Type B pancreatic cell (in vitro differentiated cells): Measurements from ENCODE around the gene SMAGP. TPM values are rescaled to one million over a fixed set of nuclear protein-coding genes. Genes with fewer than 3 reads are reported as not detected.
"Not testable (repeated sequence)": the region's sequence is repeated elsewhere in the genome, so short reads cannot be mapped to it uniquely, and the experiment has no call there.

ENCODE experiments used
- DNase-seq: peaks from one replicate; pipeline ENCODE4 v3.0.0; 2021; ENCODE audit warnings: mixed read lengths; ENCODE audit not compliant: unreplicated experiment; ENCODE audit errors: extremely low spot score
- H3K27ac Mint-ChIP-seq: 2 replicates; pipeline ENCODE4 v1.8.0; 2021; ENCODE audit warnings: mild to moderate bottlenecking, mixed read lengths
- H3K27me3 Mint-ChIP-seq: 2 replicates; pipeline ENCODE4 v1.8.0; 2021; ENCODE audit warnings: mixed read lengths
- H3K36me3 Mint-ChIP-seq: 2 replicates; pipeline ENCODE4 v1.8.0; 2021; ENCODE audit warnings: mixed read lengths
- H3K4me1 Mint-ChIP-seq: one replicate; pipeline ENCODE4 v1.8.0; 2021; ENCODE audit warnings: mixed read lengths; ENCODE audit not compliant: unreplicated experiment
- H3K4me3 Mint-ChIP-seq: 2 replicates; pipeline ENCODE4 v1.8.0; 2021; ENCODE audit warnings: mild to moderate bottlenecking, mixed read lengths
- H3K9me3 Mint-ChIP-seq: 2 replicates; pipeline ENCODE4 v1.8.0; 2021; ENCODE audit warnings: mixed read lengths
- CTCF ChIP-seq: fragments of 200-600 bp; sonication (generic); conservative IDR thresholded peaks from 2 replicates; pipeline ENCODE4 v1.5.0; 2021; ENCODE audit warnings: antibody characterized with exemption, mild to moderate bottlenecking
- total RNA-seq: library from RNA; stranded (reverse); gene quantifications from 2 replicates; pipeline ENCODE4 v1.2.1, GENCODE V29; 2021; ENCODE audit warnings: low replicate concordance

The SMAGP gene
- total RNA-seq, 1 donor from 2014 or later: 35.5 TPM

DNA sequence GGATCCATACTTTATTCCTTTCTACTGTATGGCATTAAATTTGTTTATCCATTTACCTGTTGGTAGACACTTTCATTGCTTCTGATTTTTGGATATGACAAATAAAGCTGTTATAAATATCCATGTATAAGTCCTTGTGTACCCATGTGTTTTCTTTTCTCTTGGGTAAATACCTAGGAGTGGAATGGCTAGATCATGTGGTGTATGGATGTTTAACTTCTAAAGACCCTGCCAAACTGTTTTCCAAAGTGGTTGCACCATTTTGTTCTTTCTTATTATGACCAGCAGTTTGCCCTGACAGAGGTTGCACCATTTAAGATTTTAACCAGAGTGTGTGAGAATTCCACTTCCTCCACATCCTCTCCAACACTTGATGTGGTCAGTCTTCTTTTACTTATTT, 37.6 kb downstream of the SMAGP start:
- no peak overlapping the region for H3K4me3 Mint-ChIP-seq
- no peak overlapping the region for H3K27ac Mint-ChIP-seq
- H3K9me3 Mint-ChIP-seq: no peaks in the 10 kb centered on the region
- TF ChIP-seq CTCF: no peak
- DNase-seq: no peak
- H3K4me1 Mint-ChIP-seq: no peaks in the 10 kb centered on the region
- H3K36me3 Mint-ChIP-seq: no peaks in the 10 kb centered on the region
- no peaks in the 10 kb centered on the region for H3K27me3 Mint-ChIP-seq

- TF ChIP-seq CTCF: no peak
- no peak overlapping the region for H3K4me3 Mint-ChIP-seq
- H3K4me1 Mint-ChIP-seq: peaks cover 5% of the 10 kb centered on the region
- no peaks in the 10 kb centered on the region for H3K9me3 Mint-ChIP-seq
- H3K27ac Mint-ChIP-seq: no peak overlapping the region
- H3K36me3 Mint-ChIP-seq: no peaks in the 10 kb centered on the region
- DNase-seq: no peak
- H3K27me3 Mint-ChIP-seq: no peaks in the 10 kb centered on the region
Measured at GRCh38 chr12:51229116-51229809, 41.0 kb downstream of the SMAGP start.

GRCh38 chr12:51227962-51228361, 42.3 kb downstream of the SMAGP start:
- peaks cover 5% of the 10 kb centered on the region for H3K4me1 Mint-ChIP-seq
- TF ChIP-seq CTCF: no peak
- no peak overlapping the region for H3K27ac Mint-ChIP-seq
- H3K27me3 Mint-ChIP-seq: no peaks in the 10 kb centered on the region
- H3K36me3 Mint-ChIP-seq: no peaks in the 10 kb centered on the region
- H3K4me3 Mint-ChIP-seq: no peak overlapping the region
- DNase-seq: no peak
- H3K9me3 Mint-ChIP-seq: no peaks in the 10 kb centered on the region

- not testable (repeated sequence) for H3K9me3 Mint-ChIP-seq, H3K36me3 Mint-ChIP-seq, H3K4me3 Mint-ChIP-seq, H3K27ac Mint-ChIP-seq, DNase-seq, H3K4me1 Mint-ChIP-seq, H3K27me3 Mint-ChIP-seq
Measured at GRCh38 chr12:51227112-51227511, 43.1 kb downstream of the SMAGP start.

- TF ChIP-seq CTCF: no peak
- no peak for DNase-seq
- H3K4me1 Mint-ChIP-seq: peaks cover 5% of the 10 kb centered on the region
- H3K27me3 Mint-ChIP-seq: no peaks in the 10 kb centered on the region
- H3K9me3 Mint-ChIP-seq: no peaks in the 10 kb centered on the region
- no peak overlapping the region for H3K27ac Mint-ChIP-seq
- H3K36me3 Mint-ChIP-seq: no peaks in the 10 kb centered on the region
- H3K4me3 Mint-ChIP-seq: no peak overlapping the region
Measured at GRCh38 chr12:51225771-51226170, 44.4 kb downstream of the SMAGP start.

- no peak for TF ChIP-seq CTCF
- Mint-ChIP-seq H3K36me3 (no peaks in the 10 kb centered on the region), H3K27me3 (no peaks in the 10 kb centered on the region), H3K4me1 (peaks cover 5% of the 10 kb centered on the region), H3K4me3 (no peak overlapping the region), H3K27ac (no peak overlapping the region), H3K9me3 (no peaks in the 10 kb centered on the region)
- DNase-seq: no peak
Measured at GRCh38 chr12:51225234-51225633, 45.0 kb downstream of the SMAGP start.
